ENCODE results near the gene CDK5RAP2.

The CDK5RAP2 gene

DNA sequence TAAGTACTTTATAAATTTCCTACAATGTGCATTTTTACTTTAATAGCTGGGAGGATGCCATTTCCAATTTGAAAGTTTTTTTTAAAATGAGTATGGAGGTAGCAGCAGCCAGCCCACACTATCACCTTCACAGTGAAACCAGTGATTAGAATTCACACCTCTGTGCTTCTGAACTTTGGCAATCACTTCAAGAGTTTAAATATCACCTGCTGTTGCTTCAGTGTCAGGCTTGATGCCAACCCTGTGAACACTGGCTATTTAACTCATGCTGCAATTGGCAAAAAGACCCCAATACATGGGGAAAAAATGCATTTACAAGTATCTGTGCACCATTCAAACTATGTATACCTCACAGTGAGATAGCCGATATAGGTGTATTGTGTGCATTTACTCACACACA, 57.4 kb downstream of the CDK5RAP2 start:
- TF ChIP-seq GATA3 (IDR thresholded peaks at IDR 0.05; ENCODE audit: low read depth, low read length), result no peak
- TF ChIP-seq GATA2 (IDR thresholded peaks at IDR 0.05; ENCODE audit: low read depth, low read length), result no peak

- no peak for TF ChIP-seq GATA2 (IDR thresholded peaks at IDR 0.05; ENCODE audit: low read depth, low read length)
- TF ChIP-seq GATA3 (IDR thresholded peaks at IDR 0.05; ENCODE audit: low read depth, low read length), result no peak
These were observed 57.9 kb downstream of the CDK5RAP2 start for GRCh38 chr9:120522032-120522431.

- TF ChIP-seq GATA3 (IDR thresholded peaks at IDR 0.05; ENCODE audit: low read depth, low read length) (no peak), GATA2 (IDR thresholded peaks at IDR 0.05; ENCODE audit: low read depth, low read length) (no peak)
These were observed 58.9 kb downstream of the CDK5RAP2 start for GRCh38 chr9:120521101-120521500.

- TF ChIP-seq GATA2 (IDR thresholded peaks at IDR 0.05; ENCODE audit: low read depth, low read length), result no peak
- no peak for TF ChIP-seq GATA3 (IDR thresholded peaks at IDR 0.05; ENCODE audit: low read depth, low read length)
These were observed 65.6 kb downstream of the CDK5RAP2 start for GRCh38 chr9:120514405-120514804.

- TF ChIP-seq GATA3 (IDR thresholded peaks at IDR 0.05; ENCODE audit: low read depth, low read length) (no peak), GATA2 (IDR thresholded peaks at IDR 0.05; ENCODE audit: low read depth, low read length) (no peak)
These were observed 66.1 kb downstream of the CDK5RAP2 start for GRCh38 chr9:120513825-120514396.

DNA sequence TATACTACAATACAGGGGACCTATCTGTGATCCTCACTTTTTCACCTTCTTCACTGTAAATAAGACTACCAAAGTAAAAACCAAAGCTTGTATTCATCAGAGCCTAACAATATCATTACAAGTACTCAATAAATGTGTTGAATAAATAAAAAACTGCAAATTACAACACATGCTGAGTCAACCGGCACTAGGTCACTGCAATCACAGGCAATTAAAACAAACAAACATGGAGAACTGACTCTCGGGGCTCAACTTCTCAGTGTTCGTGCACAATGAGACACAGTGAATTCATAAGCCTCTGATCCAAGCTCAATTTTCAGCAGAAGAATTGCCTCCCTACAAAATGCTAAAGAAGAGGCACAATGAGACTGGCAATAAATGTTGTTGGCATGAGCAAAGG, 69.2 kb downstream of the CDK5RAP2 start:
- TF ChIP-seq GATA3 (IDR thresholded peaks at IDR 0.05; ENCODE audit: low read depth, low read length), result no peak
- no peak for TF ChIP-seq GATA2 (IDR thresholded peaks at IDR 0.05; ENCODE audit: low read depth, low read length)

- no peak for TF ChIP-seq GATA2 (IDR thresholded peaks at IDR 0.05; ENCODE audit: low read depth, low read length)
These were observed 71.9 kb downstream of the CDK5RAP2 start for GRCh38 chr9:120507936-120508510.

GRCh38 chr9:120505186-120505585, 74.8 kb downstream of the CDK5RAP2 start:
- TF ChIP-seq GATA3 (IDR thresholded peaks at IDR 0.05; ENCODE audit: low read depth, low read length), result no peak
- TF ChIP-seq GATA2 (IDR thresholded peaks at IDR 0.05; ENCODE audit: low read depth, low read length), result no peak

DNA sequence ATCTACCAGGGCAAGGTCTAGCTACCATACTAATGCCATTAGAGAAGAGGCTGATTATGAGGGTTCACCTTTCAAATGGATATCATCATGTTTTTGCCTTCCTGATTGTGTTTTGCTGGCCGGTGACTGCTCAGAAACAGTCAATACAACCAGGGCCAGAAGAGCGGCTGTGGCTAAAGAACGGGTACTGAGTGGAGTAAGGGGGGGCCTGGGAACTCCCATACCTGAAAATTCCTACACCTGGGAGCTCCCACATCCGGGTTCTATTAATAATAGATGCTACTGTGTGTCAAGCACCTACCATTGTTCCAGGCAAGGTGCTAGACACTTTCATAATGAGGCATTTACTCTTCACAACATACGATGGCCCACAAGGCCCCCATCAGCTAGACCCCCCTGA, 79.2 kb downstream of the CDK5RAP2 start:
- TF ChIP-seq GATA3 (IDR thresholded peaks at IDR 0.05; ENCODE audit: low read depth, low read length) (no peak), GATA2 (IDR thresholded peaks at IDR 0.05; ENCODE audit: low read depth, low read length) (no peak)

GRCh38 chr9:120490888-120491595, 88.9 kb downstream of the CDK5RAP2 start:
- TF ChIP-seq GATA3 (IDR thresholded peaks at IDR 0.05; ENCODE audit: low read depth, low read length), result no peak
- TF ChIP-seq GATA2 (IDR thresholded peaks at IDR 0.05; ENCODE audit: low read depth, low read length), result no peak

- TF ChIP-seq GATA3 (IDR thresholded peaks at IDR 0.05; ENCODE audit: low read depth, low read length), result no peak
These were observed 93.1 kb downstream of the CDK5RAP2 start for GRCh38 chr9:120486835-120487234.

GRCh38 chr9:120486347-120486746, 93.6 kb downstream of the CDK5RAP2 start:
- TF ChIP-seq GATA2 (IDR thresholded peaks at IDR 0.05; ENCODE audit: low read depth, low read length), result no peak
- no peak for TF ChIP-seq GATA3 (IDR thresholded peaks at IDR 0.05; ENCODE audit: low read depth, low read length)

- TF ChIP-seq GATA2 (IDR thresholded peaks at IDR 0.05; ENCODE audit: low read depth, low read length), result no peak
- TF ChIP-seq GATA3 (IDR thresholded peaks at IDR 0.05; ENCODE audit: low read depth, low read length), result no peak
These were observed 94.2 kb downstream of the CDK5RAP2 start for GRCh38 chr9:120485788-120486187.

GRCh38 chr9:120484162-120484561, 95.8 kb downstream of the CDK5RAP2 start:
- no peak for TF ChIP-seq GATA3 (IDR thresholded peaks at IDR 0.05; ENCODE audit: low read depth, low read length)
- TF ChIP-seq GATA2 (IDR thresholded peaks at IDR 0.05; ENCODE audit: low read depth, low read length), result no peak

Measured in SH-SY5Y (cell line).